Gastrocnemius medialis (tissue), 4 donors: ENCODE results near the gene ARHGDIA.

Experiments used
- CTCF ChIP-seq, 5 experiments: fragments of 450-650 bp in 3 of 5; fragments of 200-600 bp in 2 of 5; sonication (generic) in 2 of 5; IDR thresholded peaks in 4 of 5; conservative IDR thresholded peaks in 1 of 5; 1 replicate in 4 of 5; 2 replicates in 1 of 5; pipeline ENCODE4 v1.5.1; 2016 to 2019; ENCODE audit warnings: antibody characterized with exemption in 5 of 5, mild to moderate bottlenecking in 3 of 5, moderate library complexity in 3 of 5
- POLR2A ChIP-seq, 2 donors: fragments of 450-650 bp; IDR thresholded peaks; one replicate each; pipeline ENCODE4 v1.6.1; 2017; ENCODE audit warnings: antibody characterized with exemption in 2 of 2, mild to moderate bottlenecking in 2 of 2, moderate library complexity in 2 of 2

GRCh38 chr17:81831563-81831956 is 39.6 kb downstream of the ARHGDIA start:
- TF ChIP-seq CTCF (IDR thresholded peaks at IDR 0.05 in 4 of 5, conservative IDR thresholded peaks at IDR 0.05 in 1 of 5) (no peak), POLR2A (IDR thresholded peaks at IDR 0.05) (no peak)
